HS-27A (cell line): Measurements from ENCODE around the gene HSD17B8.

Experiments used
- DNase-seq: peaks from one replicate; pipeline ENCODE4 v3.0.0-alpha.2; 2012; ENCODE audit warnings: low read depth, missing footprints

Gene HSD17B8

DNA sequence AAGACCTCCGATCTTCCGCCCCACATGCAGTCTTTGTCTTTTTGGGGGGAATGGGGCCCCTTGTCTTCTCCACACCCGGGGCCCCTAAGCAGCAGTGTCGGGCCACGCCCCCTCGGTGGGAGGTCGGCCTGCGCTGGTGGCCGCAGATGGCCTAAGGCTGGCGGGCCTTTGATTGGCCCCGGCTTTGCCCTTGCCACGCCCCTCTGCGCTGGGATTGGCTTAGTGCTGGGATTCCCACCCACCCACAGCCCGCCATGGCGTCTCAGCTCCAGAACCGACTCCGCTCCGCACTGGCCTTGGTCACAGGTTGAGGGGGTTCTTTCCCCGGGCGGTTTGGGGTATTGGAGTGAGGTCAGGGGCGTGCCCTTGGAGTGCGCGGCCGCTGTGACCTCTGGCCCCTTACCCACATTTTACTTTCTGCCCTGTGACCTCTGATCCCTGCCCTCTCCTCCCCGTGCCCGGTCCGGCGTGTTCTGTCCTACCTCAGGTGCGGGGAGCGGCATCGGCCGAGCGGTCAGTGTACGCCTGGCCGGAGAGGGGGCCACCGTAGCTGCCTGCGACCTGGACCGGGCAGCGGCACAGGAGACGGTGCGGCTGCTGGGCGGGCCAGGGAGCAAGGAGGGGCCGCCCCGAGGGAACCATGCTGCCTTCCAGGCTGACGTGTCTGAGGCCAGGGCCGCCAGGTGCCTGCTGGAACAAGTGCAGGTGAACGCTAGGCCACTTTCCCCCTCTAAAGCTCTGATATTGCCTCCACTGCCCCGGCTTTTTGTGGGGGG, at the start of gene HSD17B8:
Gene HSD17B8 (plus strand): TSS at position 241 of the 776 bp plus-strand sequence. CDS start 14 bp downstream, at position 255.
- DNase-seq, result no peak

DNA sequence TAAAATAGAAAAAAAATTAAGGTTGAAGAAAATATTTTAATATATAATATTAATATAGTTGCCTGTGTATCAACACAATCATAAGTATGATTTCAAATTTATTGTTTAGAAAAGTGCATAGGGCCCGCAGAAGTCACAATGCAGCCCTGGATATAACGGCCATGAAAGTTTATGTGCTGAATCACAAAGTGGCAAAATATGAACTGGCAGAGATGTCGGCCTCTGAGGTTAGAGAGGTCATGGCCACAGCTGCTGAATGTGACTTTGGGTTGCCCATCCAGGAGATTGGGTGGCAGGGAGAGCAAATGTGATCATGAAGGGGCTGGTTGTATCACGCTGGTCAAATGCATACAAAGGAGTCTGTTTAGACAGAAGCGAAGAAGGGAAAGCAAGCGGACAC, 47.9 kb upstream of the HSD17B8 start:
- DNase-seq, result no peak

DNA sequence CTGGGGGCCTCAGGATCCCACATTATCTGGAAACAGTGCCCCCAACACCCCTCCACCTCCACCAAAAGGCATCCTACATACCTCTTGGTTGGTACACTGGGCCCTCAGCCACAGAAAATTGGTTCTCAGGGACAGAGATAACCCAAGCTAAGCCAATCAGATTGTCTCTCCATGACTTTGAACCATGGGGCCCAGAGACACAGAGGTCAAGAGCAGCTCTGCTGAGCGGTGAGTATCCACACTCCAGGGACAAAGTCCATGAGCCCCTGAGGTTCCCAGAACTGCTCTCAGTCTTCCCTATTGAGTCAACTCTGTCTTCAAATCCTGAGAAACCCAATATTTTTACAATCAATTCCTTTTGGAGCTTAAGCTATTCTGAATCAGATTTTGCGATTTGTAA, 47.5 kb upstream of the HSD17B8 start:
- no peak for DNase-seq

DNA sequence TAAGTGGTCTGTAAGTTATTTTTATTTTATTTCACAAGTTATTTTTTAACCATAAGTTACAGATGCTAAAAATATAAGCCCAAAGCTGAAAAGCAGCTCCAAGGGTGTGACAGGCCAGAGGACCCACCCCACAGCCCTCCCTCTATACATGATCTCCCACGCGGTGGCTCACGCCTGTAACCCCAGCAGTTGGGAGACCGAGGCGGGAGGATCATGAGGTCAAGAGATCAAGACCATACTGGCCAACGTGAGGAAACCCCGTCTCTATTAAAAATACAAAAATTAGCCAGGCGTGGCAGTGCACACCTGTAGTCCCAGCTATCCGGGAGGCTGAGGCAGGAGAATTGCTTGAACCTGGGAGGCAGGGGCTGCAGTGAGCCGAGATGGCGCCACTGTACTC, 44.4 kb upstream of the HSD17B8 start:
- no peak for DNase-seq

DNA sequence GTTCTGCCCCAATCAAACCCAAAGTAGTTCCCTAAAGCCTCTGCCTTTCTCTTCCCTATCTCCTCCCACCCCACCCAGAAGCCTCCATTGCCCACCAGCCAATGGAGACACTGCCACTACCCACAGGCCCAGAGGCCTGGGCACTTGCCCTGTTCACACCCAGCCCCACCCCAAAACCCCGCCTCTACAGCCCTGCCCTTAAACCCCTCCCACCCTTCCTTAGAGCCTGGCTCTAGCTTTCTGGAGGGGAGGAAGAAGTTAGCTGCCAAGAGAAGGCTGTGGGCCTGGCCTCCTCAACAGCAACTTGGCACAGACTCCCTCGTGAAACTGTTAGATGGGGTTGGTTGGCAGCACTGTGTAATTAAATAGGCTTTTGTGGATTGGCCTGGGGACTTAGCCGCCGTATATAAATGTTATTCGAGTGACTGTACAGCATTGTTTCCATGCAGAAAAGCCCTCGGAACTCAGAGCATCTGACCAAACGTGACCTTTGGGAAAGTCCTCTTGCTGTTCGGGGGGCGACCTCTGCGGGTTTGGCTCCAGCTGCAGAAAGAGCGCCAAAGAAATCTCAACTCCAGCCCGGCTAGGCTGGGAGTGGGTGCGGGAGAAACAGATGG, 43.6 kb upstream of the HSD17B8 start:
- peak; percentile 95 for DNase-seq

DNA sequence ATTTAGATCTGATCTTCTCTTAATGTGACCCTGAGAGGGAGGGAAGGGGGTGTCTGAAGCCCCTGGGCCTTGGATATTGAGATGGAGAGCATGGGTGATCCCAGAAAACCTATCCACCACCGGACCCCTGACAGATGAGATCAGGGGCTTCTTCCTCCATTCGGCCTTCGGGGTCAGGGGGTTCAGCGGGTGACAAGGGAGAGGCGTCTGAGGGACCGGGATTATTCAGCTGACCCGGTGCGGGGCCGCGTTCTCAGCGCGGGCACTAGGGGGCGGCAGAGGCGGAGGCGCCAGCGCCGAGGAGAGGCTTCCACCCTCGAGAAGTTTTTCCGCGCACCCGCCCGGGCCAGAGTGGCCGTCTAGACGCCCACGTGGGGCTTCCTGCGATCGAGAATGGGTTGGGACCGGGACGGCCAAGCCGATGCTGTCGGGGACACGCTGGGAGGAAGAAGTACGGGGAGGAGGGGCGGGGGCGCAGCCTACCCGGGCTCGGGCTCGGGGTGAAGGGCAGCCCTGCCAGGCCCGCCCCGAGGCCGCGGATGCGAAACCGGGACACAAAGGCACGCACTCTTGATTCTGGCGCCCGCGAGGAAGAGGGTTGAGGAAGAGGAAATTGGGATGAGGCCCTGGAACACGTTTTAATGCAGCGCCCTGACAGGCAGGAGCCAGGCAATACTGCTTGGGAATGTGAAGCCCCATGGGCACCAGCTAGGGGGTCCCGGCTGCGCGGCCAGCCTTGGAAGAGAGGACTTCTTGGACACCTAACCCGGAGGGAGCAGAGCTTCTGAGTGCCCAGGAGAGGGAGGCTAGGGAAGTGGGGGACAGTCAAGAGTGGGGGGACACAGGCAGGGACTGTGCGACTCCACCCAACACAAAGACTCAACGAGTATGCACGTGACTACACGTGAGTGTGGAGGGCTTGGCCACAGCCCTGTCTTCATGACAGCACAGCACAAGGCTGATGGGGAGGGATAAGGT, 42.8 kb upstream of the HSD17B8 start:
- no peak for DNase-seq

DNA sequence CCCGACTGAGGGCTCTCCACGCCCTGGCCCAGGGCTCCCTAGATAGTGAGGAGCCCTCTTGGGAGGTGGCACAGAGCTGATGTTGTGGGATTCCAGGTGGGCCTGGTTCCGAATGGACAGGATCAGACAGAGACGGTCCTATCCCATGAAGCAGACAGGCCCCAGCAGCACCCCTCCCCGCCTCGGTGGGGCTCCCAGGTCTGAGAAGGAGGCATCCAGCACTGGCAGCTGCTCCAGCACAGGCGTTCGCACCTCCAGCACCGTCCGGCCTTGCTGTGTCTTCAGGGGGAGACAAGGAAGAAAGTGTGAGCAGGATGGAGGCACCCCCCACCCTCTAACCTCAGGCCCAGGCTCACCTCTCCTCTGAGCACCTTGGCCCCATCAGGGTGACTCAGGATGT, 40.9 kb upstream of the HSD17B8 start:
- no peak for DNase-seq

DNA sequence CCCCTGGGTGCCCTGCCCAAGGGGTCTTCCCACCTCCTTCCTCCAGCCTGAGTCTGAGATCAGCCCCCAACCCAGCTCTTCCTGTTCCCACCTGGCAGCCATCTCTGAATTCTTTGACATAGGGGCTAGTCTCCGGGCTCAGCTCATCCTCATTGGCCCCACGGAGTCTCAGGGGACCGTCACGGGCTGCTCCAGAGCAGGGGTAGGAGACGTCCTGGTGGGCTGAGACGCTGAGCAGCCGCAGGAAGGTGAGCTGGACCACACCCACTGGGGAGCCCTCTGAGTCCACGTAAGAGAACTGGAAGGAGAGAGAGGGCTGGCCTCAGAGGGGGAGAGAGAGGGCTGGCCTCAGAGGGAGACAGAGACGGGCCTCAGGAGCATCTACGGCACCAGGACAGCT, 40.3 kb upstream of the HSD17B8 start:
- no peak for DNase-seq

DNA sequence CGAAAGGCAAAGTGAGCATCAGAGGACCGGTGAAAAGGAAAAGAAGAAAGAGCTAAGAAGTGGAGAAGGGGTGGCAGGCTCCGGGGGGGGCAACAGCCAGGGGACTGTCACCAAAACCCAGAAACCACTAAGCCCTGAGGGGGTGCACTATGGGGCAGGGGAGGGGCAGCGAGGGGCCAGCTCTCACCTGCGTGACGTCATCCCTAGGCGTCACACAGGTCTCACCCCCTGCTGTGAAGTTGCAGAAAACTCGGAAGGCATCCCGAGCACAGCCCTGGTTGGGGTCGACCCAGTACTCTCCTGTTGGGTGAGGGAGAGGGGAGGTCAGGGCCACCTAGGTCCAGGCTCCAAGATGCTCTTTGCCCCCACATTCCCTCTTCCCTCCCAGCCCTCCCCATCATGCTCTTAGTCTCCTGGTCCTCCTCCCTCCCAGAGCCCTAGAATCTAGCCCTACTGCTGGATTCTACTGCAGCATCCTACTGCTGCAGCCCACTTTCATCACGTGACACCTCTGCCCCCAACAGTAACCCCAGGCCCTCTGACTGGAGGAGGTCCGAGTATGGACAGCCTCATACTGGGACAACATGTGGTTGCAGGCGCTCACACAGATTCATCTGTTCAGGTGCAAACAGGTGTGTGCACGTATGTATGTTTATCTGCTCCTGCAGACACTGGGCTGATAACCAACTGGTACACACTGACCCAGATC, 39.6 kb upstream of the HSD17B8 start:
- DNase-seq, result no peak

DNA sequence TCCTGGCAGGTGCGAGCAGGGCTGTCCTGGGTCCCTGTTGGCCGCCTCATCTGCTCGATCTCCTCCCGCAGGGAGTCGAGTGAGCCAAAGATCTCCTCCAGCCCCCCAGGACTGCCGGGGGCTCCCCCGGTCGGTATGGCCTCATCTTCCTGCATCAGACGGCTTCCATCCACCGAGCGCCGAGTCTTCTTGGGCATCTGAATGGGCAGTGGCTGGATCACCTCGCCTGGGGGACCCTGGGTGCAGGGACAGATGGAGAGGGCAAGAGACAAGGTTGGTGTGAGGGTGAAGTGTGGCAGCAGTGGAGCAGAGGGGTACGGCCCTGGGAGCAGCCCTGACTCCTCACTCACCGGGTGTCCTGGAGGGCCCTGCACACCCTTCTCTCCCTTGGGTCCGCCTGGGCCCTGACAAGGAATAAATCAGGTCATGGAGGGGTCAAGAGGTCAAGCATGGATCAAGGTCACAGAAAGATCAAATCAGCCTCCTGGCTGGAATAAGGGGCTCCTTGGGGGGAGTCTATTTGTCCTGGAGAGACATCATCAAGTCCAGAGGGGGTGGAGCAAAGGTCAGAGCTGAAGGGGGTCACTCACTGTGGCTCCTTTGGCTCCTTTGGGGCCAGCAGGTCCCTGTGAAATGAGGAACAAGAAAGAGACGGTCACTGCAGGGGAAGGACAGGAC, 38.7 kb upstream of the HSD17B8 start:
- DNase-seq, result no peak

DNA sequence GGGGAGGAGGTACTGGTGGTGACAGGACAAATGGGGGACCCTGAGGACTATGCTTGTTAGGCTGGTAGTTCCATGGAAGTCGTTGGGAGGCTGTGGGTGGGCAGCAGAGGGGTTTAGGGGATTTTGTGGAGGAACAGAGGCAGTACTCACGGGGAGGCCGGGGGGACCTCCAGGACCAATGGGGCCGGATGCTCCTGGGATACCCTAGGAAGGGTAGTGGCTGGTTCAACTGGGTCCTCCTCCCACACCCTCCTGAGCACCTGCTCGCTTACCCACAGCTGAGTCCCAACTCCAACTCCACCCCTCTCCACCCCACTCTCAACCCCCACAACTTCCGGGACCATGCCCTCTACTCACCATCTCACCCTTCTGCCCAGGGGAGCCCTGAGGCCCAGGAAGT, 38.1 kb upstream of the HSD17B8 start:
- no peak for DNase-seq

DNA sequence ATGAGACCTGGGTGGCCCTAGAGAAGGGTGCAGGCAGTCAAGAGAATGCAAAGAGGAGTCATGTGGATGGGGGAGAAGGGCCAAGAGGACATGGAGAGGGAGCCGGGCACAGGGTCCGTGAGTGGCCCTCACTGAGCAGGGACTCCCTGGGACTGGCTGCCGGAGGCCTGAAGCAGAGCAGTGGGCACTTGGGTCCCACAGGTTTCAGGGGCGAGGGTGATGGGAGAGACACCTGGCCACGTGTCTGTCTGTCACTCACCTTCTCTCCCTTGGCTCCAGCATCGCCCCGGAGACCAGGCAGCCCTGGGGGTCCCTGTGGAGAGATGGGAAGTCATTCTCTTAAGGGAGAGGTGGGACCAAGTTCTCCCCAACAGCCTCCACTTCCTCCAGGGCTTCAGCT, 37.6 kb upstream of the HSD17B8 start:
- DNase-seq, result no peak

DNA sequence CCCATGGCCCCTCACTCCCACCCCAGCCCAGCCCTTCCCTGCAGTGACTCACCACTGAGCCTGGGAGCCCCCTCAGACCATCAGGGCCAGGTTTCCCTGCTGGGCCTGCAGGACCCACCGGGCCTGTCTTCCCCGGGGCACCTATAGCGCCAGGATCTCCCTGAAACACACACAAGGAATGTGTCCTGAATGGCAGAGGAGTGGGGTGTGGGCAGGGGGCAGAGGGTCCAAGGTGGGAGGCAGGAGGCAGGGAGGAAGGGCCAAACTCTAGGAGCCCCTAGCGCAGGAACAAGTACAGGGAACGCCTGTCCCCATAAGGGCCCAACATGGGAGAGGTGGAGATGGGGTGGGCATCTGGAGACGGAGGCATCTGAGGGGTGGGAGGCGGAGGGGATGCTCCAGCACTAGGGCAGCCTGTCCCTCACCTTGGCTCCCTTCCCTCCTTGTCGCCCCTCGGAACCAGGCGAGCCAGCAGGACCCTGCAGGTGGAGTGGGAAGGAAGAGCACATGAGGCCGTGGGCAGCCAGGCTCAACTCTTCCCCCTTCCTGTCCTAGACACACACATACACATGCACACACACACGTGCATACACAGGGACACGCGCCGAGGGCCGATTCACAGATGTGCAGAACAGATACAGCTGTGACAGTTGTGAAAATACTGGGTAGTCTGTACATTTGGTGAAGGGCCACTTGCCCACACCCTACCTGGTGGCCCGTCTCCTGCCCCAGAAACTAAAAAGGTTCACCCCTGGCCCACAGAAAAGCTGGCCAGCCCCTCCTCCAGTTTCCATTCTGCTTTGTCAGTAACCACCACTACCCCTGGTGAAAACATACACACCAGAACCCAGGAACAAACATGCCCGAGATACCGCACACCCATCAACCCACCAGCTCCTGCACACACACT, 36.8 kb upstream of the HSD17B8 start:
- no peak for DNase-seq

DNA sequence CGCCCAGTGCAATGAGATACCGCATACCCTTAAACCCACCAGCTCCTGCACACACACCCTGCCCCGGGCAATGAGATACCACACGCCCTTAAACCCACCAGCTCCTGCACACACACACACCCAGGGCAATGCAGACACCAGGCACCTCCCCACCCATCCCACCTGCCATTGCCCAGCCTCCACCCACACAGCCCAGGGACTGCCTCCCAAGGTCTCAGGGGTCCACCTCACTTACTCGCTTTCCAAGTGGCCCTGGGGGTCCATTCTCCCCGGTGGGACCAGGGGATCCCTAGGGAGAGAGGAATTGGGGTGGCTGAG, 36.2 kb upstream of the HSD17B8 start:
- DNase-seq, result no peak

DNA sequence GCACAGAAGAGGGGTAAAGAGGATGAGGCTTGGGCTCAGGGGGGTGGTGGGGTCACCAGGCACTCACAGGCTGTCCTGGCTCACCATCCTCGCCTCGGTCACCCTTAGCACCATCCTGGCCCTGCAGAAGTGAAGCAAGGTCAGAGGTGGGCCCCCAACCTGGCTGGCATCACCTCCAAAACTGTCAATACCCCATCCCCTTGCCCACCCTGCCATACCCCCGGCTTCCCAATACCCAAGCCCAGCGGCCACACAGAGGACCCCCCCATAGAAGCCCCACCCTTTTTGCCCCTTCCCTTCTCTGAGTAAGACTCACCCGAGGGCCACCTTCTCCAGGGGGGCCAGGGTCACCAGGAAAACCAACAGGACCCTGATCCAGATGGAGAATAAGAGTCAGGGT, 35.8 kb upstream of the HSD17B8 start:
- no peak for DNase-seq

DNA sequence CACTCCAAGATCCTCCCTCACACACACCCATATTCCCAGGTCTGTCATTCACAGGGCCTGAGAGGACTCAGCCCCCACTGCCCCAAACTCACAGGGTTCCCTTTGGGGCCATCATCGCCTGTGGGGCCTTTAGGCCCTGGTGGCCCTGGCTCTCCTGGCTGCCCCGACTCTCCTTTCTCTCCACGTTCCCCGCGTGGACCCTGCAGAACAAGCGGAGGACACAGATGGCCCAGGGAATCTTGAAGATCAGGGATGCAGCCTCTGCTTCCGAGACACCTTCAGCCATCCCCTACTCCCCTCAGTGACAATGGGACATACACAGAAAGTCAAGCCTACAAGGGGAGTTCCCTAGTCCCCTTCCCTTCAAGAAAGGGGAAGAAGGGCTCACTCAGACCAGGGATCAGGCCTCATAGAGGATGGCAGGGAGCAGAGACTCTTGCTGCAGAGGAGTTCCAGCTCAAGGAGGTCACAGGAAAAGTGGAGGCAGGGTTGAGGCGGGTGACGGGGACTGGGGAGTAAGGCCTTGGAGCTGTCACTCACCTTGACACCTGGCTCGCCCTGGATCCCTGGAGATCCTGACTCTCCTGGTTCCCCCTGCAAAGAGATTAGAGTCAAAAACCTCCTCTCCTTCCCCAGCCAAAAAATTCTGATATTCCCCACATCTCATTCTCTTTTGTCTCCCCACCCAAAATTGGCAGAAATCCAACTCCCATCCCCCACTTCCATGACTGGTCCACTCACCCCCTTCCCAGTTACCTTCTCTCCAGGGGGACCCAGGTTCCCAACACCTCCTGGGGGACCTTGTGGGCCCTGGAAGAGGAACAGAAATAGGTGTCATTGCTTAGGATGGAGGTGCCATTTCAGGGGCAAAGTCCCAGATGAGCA, 34.9 kb upstream of the HSD17B8 start:
- DNase-seq, result no peak

DNA sequence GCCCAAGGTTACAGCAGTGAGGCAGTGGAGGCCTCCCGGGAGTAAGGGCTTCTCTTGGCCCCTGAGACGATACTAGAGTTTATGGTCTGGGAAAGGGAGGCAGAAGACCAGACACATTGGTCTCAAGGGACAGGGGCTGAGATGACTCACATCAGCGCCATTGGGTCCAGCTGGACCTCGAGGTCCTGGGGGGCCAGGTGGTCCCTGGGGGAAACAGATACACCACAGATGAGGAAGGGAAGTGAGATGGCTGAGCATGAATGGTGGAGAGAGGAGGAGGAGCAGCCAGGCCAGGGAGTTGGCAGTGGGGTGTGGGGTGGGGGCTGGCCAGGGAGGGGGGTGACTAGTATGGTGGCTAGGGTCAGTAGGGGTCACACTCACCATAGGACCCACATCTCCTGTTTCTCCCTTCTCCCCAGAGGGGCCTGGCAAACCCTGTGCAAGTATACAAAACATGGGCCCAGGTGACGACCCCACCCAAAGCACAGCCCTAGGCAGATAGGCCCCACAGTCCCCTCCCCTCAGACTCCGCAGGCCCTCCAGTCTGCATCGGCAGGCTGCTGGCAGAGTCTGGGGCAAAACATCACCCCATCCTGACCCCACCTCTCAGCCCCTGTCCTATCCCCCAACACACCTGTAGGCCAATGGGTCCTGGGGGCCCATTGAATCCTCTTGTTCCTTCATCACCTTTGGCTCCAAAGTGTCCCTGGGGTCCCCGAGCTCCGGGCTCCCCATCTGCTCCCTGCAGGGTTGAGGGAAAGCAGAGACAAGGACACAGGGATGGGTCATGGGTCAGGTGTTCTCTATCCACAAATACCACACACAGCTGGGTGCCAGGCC, 34.1 kb upstream of the HSD17B8 start:
- DNase-seq, result no peak

DNA sequence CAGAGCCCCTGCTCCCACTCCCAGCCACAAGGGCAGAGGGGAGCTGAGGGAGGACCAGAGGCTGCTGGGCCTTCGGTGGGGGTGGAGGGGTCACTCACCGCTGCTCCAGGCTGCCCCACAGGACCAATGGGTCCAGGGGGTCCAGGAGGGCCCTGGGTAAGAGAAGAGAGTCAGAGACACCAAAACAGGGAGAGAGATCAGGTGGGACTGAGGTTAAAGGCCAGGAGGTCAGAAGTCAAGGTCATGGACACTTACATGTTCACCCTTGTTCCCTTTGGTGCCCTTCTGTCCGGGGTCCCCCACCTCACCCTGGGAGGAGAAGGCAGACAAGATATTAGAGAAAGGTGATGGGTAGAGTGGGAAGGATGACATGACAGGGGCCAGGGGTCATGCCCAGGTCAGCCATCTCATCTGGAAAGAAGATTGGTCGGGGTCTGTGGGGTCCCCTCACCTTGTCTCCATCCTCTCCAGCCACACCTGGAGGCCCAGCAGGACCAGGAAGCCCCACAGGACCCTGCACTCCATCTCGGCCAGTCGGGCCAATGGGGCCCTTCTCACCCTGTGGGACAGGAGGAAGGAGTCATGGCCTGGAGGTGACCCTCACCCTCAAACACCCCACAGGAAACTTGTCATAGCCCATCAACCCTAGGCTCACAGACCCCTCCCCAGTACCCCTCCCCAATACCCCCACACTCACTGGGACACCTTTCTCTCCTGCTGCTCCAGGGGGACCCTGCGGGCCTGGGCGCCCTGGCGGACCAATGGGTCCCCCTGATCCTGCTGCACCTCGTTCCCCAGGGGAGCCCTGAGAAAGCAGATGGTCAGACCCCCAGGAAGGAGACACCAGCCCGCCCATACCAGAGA, 33.2 kb upstream of the HSD17B8 start:
- no peak for DNase-seq
